Measurements from ENCODE around the gene FBXO3. TPM values are rescaled to one million over a fixed set of nuclear protein-coding genes. Genes with fewer than 3 reads are reported as not detected.
"Not testable (repeated sequence)": the region's sequence is repeated elsewhere in the genome, so short reads cannot be mapped to it uniquely, and the experiment has no call there.

The FBXO3 gene
- total and polyA plus RNA-seq, 2 of the 8 experiments (the other 6 are each of a cell fraction or from before 2014, with no cell fraction given), result 15.9 to 25.7 TPM

GRCh38 chr11:33773987-33774735 lies at the start of gene FBXO3 (continued):
- TF ChIP-seq EGR1 (IDR thresholded peaks at IDR 0.05; ENCODE audit: borderline replicate concordance, low read depth, low read length) (no peak), CHD2 (IDR thresholded peaks at IDR 0.05; ENCODE audit: low read length) (no peak)

GRCh38 chr11:33822981-33823380 lies 48.7 kb upstream of the FBXO3 start:
- H3K79me1 ChIP-seq (ENCODE audit: low read depth, low read length); H3K23me2 ChIP-seq (ENCODE audit: low read depth, low read length); H3K79me2 ChIP-seq (ENCODE audit: control insufficient read depth in 1 of 2, insufficient read depth in 2 of 2, low read length in 2 of 2); H3K9ac ChIP-seq (replicated peaks in 1 of 4; ENCODE audit: extremely low read depth in 1 of 4, low read depth in 3 of 4, low read length in 3 of 4); H3K14ac ChIP-seq (ENCODE audit: insufficient read length); H3K4ac ChIP-seq (replicated peaks; ENCODE audit: insufficient read length, low read depth, low read length); POLR2A ChIA-PET (ENCODE audit: partially characterized antibody); H4K20me1 ChIP-seq (replicated peaks in 1 of 2; ENCODE audit: control insufficient read depth in 1 of 2, insufficient read depth in 2 of 2, low read length in 2 of 2); H2BK20ac ChIP-seq (ENCODE audit: low read length); H3K4me2 ChIP-seq (ENCODE audit: insufficient read depth in 1 of 2, low read depth in 2 of 2, low read length in 2 of 2); H4K5ac ChIP-seq (ENCODE audit: insufficient read length, low read depth, low read length); H3K56ac ChIP-seq (replicated peaks; ENCODE audit: insufficient read length, low read depth, low read length); H3K18ac ChIP-seq (ENCODE audit: extremely low read depth, low read length); H3K4me3 ChIP-seq (ENCODE audit: extremely low read depth in 1 of 4, insufficient read depth in 2 of 4, low read depth in 3 of 4, low read length in 4 of 4); H2BK120ac ChIP-seq (replicated peaks; ENCODE audit: low read depth, low read length); DNase-seq (ENCODE audit: low read depth in 1 of 2, low spot score in 2 of 2); H3K4me1 ChIP-seq (replicated peaks in 1 of 4; ENCODE audit: control insufficient read depth in 3 of 4, insufficient read depth in 4 of 4, low read length in 3 of 4); H3K36me3 ChIP-seq (ENCODE audit: control insufficient read depth in 2 of 4, insufficient read depth in 4 of 4, low read length in 3 of 4); H2BK15ac ChIP-seq (ENCODE audit: low read length); H2AK5ac ChIP-seq (ENCODE audit: low read depth, low read length); H3K27me3 ChIP-seq (replicated peaks in 1 of 4; ENCODE audit: control insufficient read depth in 3 of 4, extremely low read depth in 1 of 4, insufficient read depth in 3 of 4, low read length in 3 of 4); H4K8ac ChIP-seq (ENCODE audit: extremely low read depth, insufficient read depth, low read length); H3K9me3 ChIP-seq (ENCODE audit: insufficient read depth in 2 of 2, low read depth in 1 of 2, low read length in 1 of 2); FAIRE-seq; H2BK12ac ChIP-seq (ENCODE audit: low read depth, low read length); H2AFZ ChIP-seq (ENCODE audit: low read length); H2BK5ac ChIP-seq (ENCODE audit: low read depth, low read length); H4K91ac ChIP-seq (replicated peaks; ENCODE audit: insufficient read length, low read length); H3K27ac ChIP-seq (ENCODE audit: low read depth, low read length); H3K23ac ChIP-seq (ENCODE audit: insufficient read length): not testable (repeated sequence)
- CTCF ChIA-PET (ENCODE audit: partially characterized antibody), result interaction anchor here (1.6 kb wide), 1 partner anchor 15 kb away, joined by 10 read pairs; no protein-coding TSS in a partner anchor
- 42% methylated on average over 3 of the region's 3 CpGs; no CpG with 5 or more reads in 1 of the 2 experiments for WGBS, 2 experiments (ENCODE audit: extremely low coverage in 1 of 2, insufficient coverage in 1 of 2, insufficient read length in 1 of 2, insufficient replicate concordance in 2 of 2, low coverage in 1 of 2, low lambda C conversion rate in 2 of 2, missing lambda C conversion rate in 1 of 2)

Data from H1 (cell line).